Measurements from ENCODE around the gene ENGASE.

DNA sequence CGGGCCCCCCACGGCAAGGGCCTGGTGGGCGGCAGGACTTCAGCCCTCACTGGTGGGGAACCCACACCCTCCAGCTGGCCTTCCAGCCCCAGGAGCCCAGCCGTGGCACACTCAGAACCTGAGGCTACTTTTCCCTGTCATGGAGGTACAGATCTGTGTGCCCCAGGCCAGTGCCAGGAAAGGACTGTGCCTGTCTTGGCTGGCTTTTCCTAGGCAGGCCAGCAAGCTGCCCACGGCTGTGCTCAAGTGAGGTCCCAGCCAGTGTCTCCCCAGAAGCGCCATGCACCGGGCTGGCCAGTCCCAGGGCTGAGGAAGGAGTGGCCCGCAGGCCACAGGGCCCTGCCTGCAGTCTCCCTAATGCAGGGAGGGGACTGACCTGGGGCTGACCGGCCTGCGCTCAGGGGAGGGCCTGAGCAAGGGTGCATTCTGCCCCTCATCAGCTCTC lies 16.6 kb downstream of the ENGASE start:
- TF ChIP-seq CTCF (IDR thresholded peaks at IDR 0.05) (no peak), POLR2AphosphoS5 (IDR thresholded peaks at IDR 0.05) (no peak)
